ENCODE measurements around the gene TDRD9.

Gene TDRD9

GRCh38 chr14:104096751-104097700 lies 168.8 kb downstream of the TDRD9 start:
- DNase-seq (ENCODE audit: low spot score) = no peak
- no peaks in the 10 kb centered on the region for H3K27me3 ChIP-seq (ENCODE audit: insufficient read depth, poor library complexity, severe bottlenecking)

GRCh38 chr14:104098272-104099095 lies 170.2 kb downstream of the TDRD9 start:
- DNase-seq (ENCODE audit: low spot score) (no peak), ATAC-seq (ENCODE audit: low read depth) (no peak)
- no peak overlapping the region for H3K27ac ChIP-seq (ENCODE audit: poor library complexity, severe bottlenecking)
- no peaks in the 10 kb centered on the region for H3K9me3 ChIP-seq (ENCODE audit: severe bottlenecking)
- no peaks in the 10 kb centered on the region for H3K36me3 ChIP-seq (ENCODE audit: low read depth)
- H3K27me3 ChIP-seq (ENCODE audit: insufficient read depth, poor library complexity, severe bottlenecking) = no peaks in the 10 kb centered on the region
- H3K4me1 ChIP-seq (ENCODE audit: insufficient read depth, poor library complexity, severe bottlenecking) = peaks cover 12% of the 10 kb centered on the region
- no peak overlapping the region for H3K4me3 ChIP-seq (ENCODE audit: severe bottlenecking)
- TF ChIP-seq CTCF (IDR thresholded peaks at IDR 0.05; ENCODE audit: poor library complexity, severe bottlenecking) = no peak

More at GRCh38 chr14:104096751-104097700, 168.8 kb downstream of the TDRD9 start:
- no peaks in the 10 kb centered on the region for H3K9me3 ChIP-seq (ENCODE audit: severe bottlenecking)
- H3K4me1 ChIP-seq (ENCODE audit: insufficient read depth, poor library complexity, severe bottlenecking) = peaks cover 12% of the 10 kb centered on the region
- no peaks in the 10 kb centered on the region for H3K36me3 ChIP-seq (ENCODE audit: low read depth)
- TF ChIP-seq CTCF (IDR thresholded peaks at IDR 0.05; ENCODE audit: poor library complexity, severe bottlenecking) = no peak
- ATAC-seq (ENCODE audit: low read depth) = no peak
- H3K4me3 ChIP-seq (ENCODE audit: severe bottlenecking) = no peak overlapping the region
- H3K27ac ChIP-seq (ENCODE audit: poor library complexity, severe bottlenecking) = no peak overlapping the region

GRCh38 chr14:104099096-104100041 lies 171.1 kb downstream of the TDRD9 start:
- no peak for TF ChIP-seq CTCF (IDR thresholded peaks at IDR 0.05; ENCODE audit: poor library complexity, severe bottlenecking)
- no peak for ATAC-seq (ENCODE audit: low read depth)
- Histone ChIP-seq H3K9me3 (ENCODE audit: severe bottlenecking) (no peaks in the 10 kb centered on the region), H3K36me3 (ENCODE audit: low read depth) (no peaks in the 10 kb centered on the region), H3K4me3 (ENCODE audit: severe bottlenecking) (no peak overlapping the region), H3K27me3 (ENCODE audit: insufficient read depth, poor library complexity, severe bottlenecking) (no peaks in the 10 kb centered on the region), H3K4me1 (ENCODE audit: insufficient read depth, poor library complexity, severe bottlenecking) (peaks cover 12% of the 10 kb centered on the region), H3K27ac (ENCODE audit: poor library complexity, severe bottlenecking) (no peak overlapping the region)
- DNase-seq (ENCODE audit: low spot score) = peak; percentile 75

- no peak overlapping the region for H3K27ac ChIP-seq (ENCODE audit: poor library complexity, severe bottlenecking)
These were observed 172.2 kb downstream of the TDRD9 start for GRCh38 chr14:104100171-104101085.

More at GRCh38 chr14:104100171-104101085, 172.2 kb downstream of the TDRD9 start:
- no peak for TF ChIP-seq CTCF (IDR thresholded peaks at IDR 0.05; ENCODE audit: poor library complexity, severe bottlenecking)
- ATAC-seq (ENCODE audit: low read depth) = peak; percentile 20; the same call in 2 of the 3 replicates
- Histone ChIP-seq H3K36me3 (ENCODE audit: low read depth) (no peaks in the 10 kb centered on the region), H3K4me1 (ENCODE audit: insufficient read depth, poor library complexity, severe bottlenecking) (peaks cover 12% of the 10 kb centered on the region), H3K27me3 (ENCODE audit: insufficient read depth, poor library complexity, severe bottlenecking) (no peaks in the 10 kb centered on the region), H3K9me3 (ENCODE audit: severe bottlenecking) (no peaks in the 10 kb centered on the region), H3K4me3 (ENCODE audit: severe bottlenecking) (no peak overlapping the region)
- peak; percentile 69 for DNase-seq (ENCODE audit: low spot score)

Data from RWPE2 (cell line).